ENCODE results near the gene TLR9.

TLR9 gene

GRCh38 chr3:52238193-52238760, 12.8 kb upstream of the TLR9 start:
- Histone ChIP-seq H3K27me3 (replicated peaks in 2 of 5; ENCODE audit: control insufficient read depth in 4 of 5, insufficient read depth in 5 of 5, low read length in 4 of 5) (no peaks in the 10 kb centered on the region), H3K4me3 (ENCODE audit: control insufficient read depth in 1 of 7, extremely low read depth in 1 of 7, insufficient read depth in 4 of 7, low read depth in 2 of 7, low read length in 6 of 7) (peak overlapping the region; percentile 66 to 94 (median 84)), H3K4me1 (ENCODE audit: control extremely low read depth in 1 of 4, control insufficient read depth in 4 of 4, insufficient read depth in 4 of 4, low read length in 3 of 4) (peaks cover 2 to 41% (median 35%) of the 10 kb centered on the region in 4 experiments), H3K9me3 (ENCODE audit: control extremely low read depth in 1 of 5, control insufficient read depth in 4 of 5, insufficient read depth in 2 of 5, low read depth in 1 of 5, low read length in 4 of 5) (no peaks in the 10 kb centered on the region), H3K36me3 (ENCODE audit: control insufficient read depth in 4 of 4, insufficient read depth in 4 of 4, low read length in 3 of 4) (peaks cover 0 to 23% (median 10%) of the 10 kb centered on the region in 4 experiments), H3K27ac (ENCODE audit: insufficient read depth in 1 of 2, low read depth in 1 of 2, low read length in 2 of 2, poor library complexity in 1 of 2, severe bottlenecking in 2 of 2) (peak overlapping the region in 1 of 2 experiments; percentile 83)
- ChIA-PET POLR2A (interaction anchor here (0.7 to 1.3 kb wide), 8 partner anchors 13 to 45 kb away, joined by 3 to 7 read pairs (median 4); partner anchors contain the start of genes TLR9 and WDR82), CTCF (interaction anchor here (0.8 to 15.4 kb wide), 11 partner anchors 9 to 101 kb away, joined by 3 to 161 read pairs (median 5); partner anchors contain the start of genes TLR9 and WDR82)
- WGBS (ENCODE audit: insufficient coverage): 2% methylated on average over 6 of the region's 11 CpGs
- DNase-seq: no peak

GRCh38 chr3:52237657-52238172, 12.3 kb upstream of the TLR9 start:
- DNase-seq: no peak
- Histone ChIP-seq H3K4me1 (ENCODE audit: control extremely low read depth in 1 of 4, control insufficient read depth in 4 of 4, insufficient read depth in 4 of 4, low read length in 3 of 4) (peaks cover 2 to 41% (median 35%) of the 10 kb centered on the region in 4 experiments), H3K9me3 (ENCODE audit: control extremely low read depth in 1 of 5, control insufficient read depth in 4 of 5, insufficient read depth in 2 of 5, low read depth in 1 of 5, low read length in 4 of 5) (no peaks in the 10 kb centered on the region), H3K4me3 (ENCODE audit: control insufficient read depth in 1 of 7, extremely low read depth in 1 of 7, insufficient read depth in 4 of 7, low read depth in 2 of 7, low read length in 6 of 7) (peak overlapping the region in 6 of 7 experiments; percentile 66 to 94 (median 84)), H3K27ac (ENCODE audit: insufficient read depth in 1 of 2, low read depth in 1 of 2, low read length in 2 of 2, poor library complexity in 1 of 2, severe bottlenecking in 2 of 2) (peak overlapping the region in 1 of 2 experiments; percentile 78), H3K27me3 (replicated peaks in 2 of 5; ENCODE audit: control insufficient read depth in 4 of 5, insufficient read depth in 5 of 5, low read length in 4 of 5) (no peaks in the 10 kb centered on the region), H3K36me3 (ENCODE audit: control insufficient read depth in 4 of 4, insufficient read depth in 4 of 4, low read length in 3 of 4) (peaks cover 0 to 28% (median 11%) of the 10 kb centered on the region in 4 experiments)
- 27% methylated on average over 6 of the region's 8 CpGs for WGBS (ENCODE audit: insufficient coverage)
- CTCF ChIA-PET: interaction anchor here (0.8 to 15.4 kb wide), 9 partner anchors 12 to 102 kb away, joined by 3 to 161 read pairs (median 12); partner anchors contain the start of genes TLR9 and WDR82
- POLR2A ChIA-PET: interaction anchor here (0.7 to 1.0 kb wide), 3 partner anchors 16 to 377 kb away, joined by 3 to 4 read pairs (median 3); partner anchors contain the start of gene WDR82

GRCh38 chr3:52237006-52237656, 11.7 kb upstream of the TLR9 start:
- Histone ChIP-seq H3K9me3 (ENCODE audit: control extremely low read depth in 1 of 5, control insufficient read depth in 4 of 5, insufficient read depth in 2 of 5, low read depth in 1 of 5, low read length in 4 of 5) (no peaks in the 10 kb centered on the region), H3K36me3 (ENCODE audit: control insufficient read depth in 4 of 4, insufficient read depth in 4 of 4, low read length in 3 of 4) (peaks cover 0 to 32% (median 12%) of the 10 kb centered on the region in 4 experiments), H3K27me3 (replicated peaks in 2 of 5; ENCODE audit: control insufficient read depth in 4 of 5, insufficient read depth in 5 of 5, low read length in 4 of 5) (no peaks in the 10 kb centered on the region), H3K4me3 (ENCODE audit: control insufficient read depth in 1 of 7, extremely low read depth in 1 of 7, insufficient read depth in 4 of 7, low read depth in 2 of 7, low read length in 6 of 7) (peak overlapping the region in 5 of 7 experiments; percentile 75 to 94 (median 88)), H3K4me1 (ENCODE audit: control extremely low read depth in 1 of 4, control insufficient read depth in 4 of 4, insufficient read depth in 4 of 4, low read length in 3 of 4) (peaks cover 2 to 41% (median 35%) of the 10 kb centered on the region in 4 experiments), H3K27ac (ENCODE audit: insufficient read depth in 1 of 2, low read depth in 1 of 2, low read length in 2 of 2, poor library complexity in 1 of 2, severe bottlenecking in 2 of 2) (peak overlapping the region; percentile 15 to 78)
- CTCF ChIA-PET: interaction anchor here (1.2 to 15.4 kb wide), 7 partner anchors 12 to 102 kb away, joined by 5 to 161 read pairs (median 19); partner anchors contain the start of genes TLR9 and WDR82
- no peak for DNase-seq
- WGBS (ENCODE audit: insufficient coverage): 100% methylated on average over 4 of the region's 6 CpGs
- POLR2A ChIA-PET: interaction anchor here (0.7 to 1.0 kb wide), 3 partner anchors 16 to 377 kb away, joined by 3 to 4 read pairs (median 3); partner anchors contain the start of gene WDR82

GRCh38 chr3:52236424-52236886, 11.0 kb upstream of the TLR9 start:
- Histone ChIP-seq H3K27ac (ENCODE audit: insufficient read depth in 1 of 2, low read depth in 1 of 2, low read length in 2 of 2, poor library complexity in 1 of 2, severe bottlenecking in 2 of 2) (peak overlapping the region in 1 of 2 experiments; percentile 78), H3K4me1 (ENCODE audit: control extremely low read depth in 1 of 4, control insufficient read depth in 4 of 4, insufficient read depth in 4 of 4, low read length in 3 of 4) (peaks cover 2 to 48% (median 39%) of the 10 kb centered on the region in 4 experiments), H3K36me3 (ENCODE audit: control insufficient read depth in 4 of 4, insufficient read depth in 4 of 4, low read length in 3 of 4) (peaks cover 0 to 38% (median 14%) of the 10 kb centered on the region in 4 experiments), H3K27me3 (replicated peaks in 2 of 5; ENCODE audit: control insufficient read depth in 4 of 5, insufficient read depth in 5 of 5, low read length in 4 of 5) (no peaks in the 10 kb centered on the region), H3K9me3 (ENCODE audit: control extremely low read depth in 1 of 5, control insufficient read depth in 4 of 5, insufficient read depth in 2 of 5, low read depth in 1 of 5, low read length in 4 of 5) (no peaks in the 10 kb centered on the region), H3K4me3 (ENCODE audit: control insufficient read depth in 1 of 7, extremely low read depth in 1 of 7, insufficient read depth in 4 of 7, low read depth in 2 of 7, low read length in 6 of 7) (peak overlapping the region in 1 of 7 experiments; percentile 75)
- WGBS (ENCODE audit: insufficient coverage): 100% methylated on average over 4 of the region's 5 CpGs
- DNase-seq: no peak
- ChIA-PET CTCF (interaction anchor here (0.7 to 15.4 kb wide), 8 partner anchors 10 to 103 kb away, joined by 3 to 161 read pairs (median 16); partner anchors contain the start of genes TLR9 and WDR82), POLR2A (no interaction called here)

GRCh38 chr3:52234516-52235447, 9.3 kb upstream of the TLR9 start:
- Histone ChIP-seq H3K27ac (ENCODE audit: insufficient read depth in 1 of 2, low read depth in 1 of 2, low read length in 2 of 2, poor library complexity in 1 of 2, severe bottlenecking in 2 of 2) (no peak overlapping the region), H3K36me3 (ENCODE audit: control insufficient read depth in 4 of 4, insufficient read depth in 4 of 4, low read length in 3 of 4) (peaks cover 4 to 55% (median 26%) of the 10 kb centered on the region in 4 experiments), H3K9me3 (ENCODE audit: control extremely low read depth in 1 of 5, control insufficient read depth in 4 of 5, insufficient read depth in 2 of 5, low read depth in 1 of 5, low read length in 4 of 5) (no peaks in the 10 kb centered on the region), H3K4me3 (ENCODE audit: control insufficient read depth in 1 of 7, extremely low read depth in 1 of 7, insufficient read depth in 4 of 7, low read depth in 2 of 7, low read length in 6 of 7) (no peak overlapping the region), H3K4me1 (ENCODE audit: control extremely low read depth in 1 of 4, control insufficient read depth in 4 of 4, insufficient read depth in 4 of 4, low read length in 3 of 4) (peaks cover 2 to 36% (median 31%) of the 10 kb centered on the region in 4 experiments), H3K27me3 (replicated peaks in 2 of 5; ENCODE audit: control insufficient read depth in 4 of 5, insufficient read depth in 5 of 5, low read length in 4 of 5) (no peaks in the 10 kb centered on the region)
- DNase-seq: no peak
- ChIA-PET CTCF (interaction anchor here (0.6 to 15.4 kb wide), 18 partner anchors 8 to 141 kb away, joined by 3 to 161 read pairs (median 4); partner anchors contain the start of genes TLR9 and WDR82), POLR2A (interaction anchor here (0.5 kb wide), 1 partner anchor 206 kb away, joined by 3 read pairs; no protein-coding TSS in a partner anchor)
- 88% methylated on average over 15 of the region's 15 CpGs for WGBS (ENCODE audit: insufficient coverage)

- Histone ChIP-seq H3K4me1 (ENCODE audit: control extremely low read depth in 1 of 4, control insufficient read depth in 4 of 4, insufficient read depth in 4 of 4, low read length in 3 of 4) (peaks cover 2 to 34% (median 29%) of the 10 kb centered on the region in 4 experiments), H3K27ac (ENCODE audit: insufficient read depth in 1 of 2, low read depth in 1 of 2, low read length in 2 of 2, poor library complexity in 1 of 2, severe bottlenecking in 2 of 2) (no peak overlapping the region), H3K27me3 (replicated peaks in 2 of 5; ENCODE audit: control insufficient read depth in 4 of 5, insufficient read depth in 5 of 5, low read length in 4 of 5) (no peaks in the 10 kb centered on the region), H3K36me3 (ENCODE audit: control insufficient read depth in 4 of 4, insufficient read depth in 4 of 4, low read length in 3 of 4) (peaks cover 4 to 63% (median 34%) of the 10 kb centered on the region in 4 experiments), H3K9me3 (ENCODE audit: control extremely low read depth in 1 of 5, control insufficient read depth in 4 of 5, insufficient read depth in 2 of 5, low read depth in 1 of 5, low read length in 4 of 5) (no peaks in the 10 kb centered on the region), H3K4me3 (ENCODE audit: control insufficient read depth in 1 of 7, extremely low read depth in 1 of 7, insufficient read depth in 4 of 7, low read depth in 2 of 7, low read length in 6 of 7) (no peak overlapping the region)
- CTCF ChIA-PET: interaction anchor here (0.7 to 15.4 kb wide), 11 partner anchors 9 to 142 kb away, joined by 3 to 161 read pairs (median 6); partner anchors contain the start of genes PPM1M, TLR9 and WDR82
- POLR2A ChIA-PET: no interaction called here
- no peak for DNase-seq
- 100% methylated on average over 2 of the region's 3 CpGs for WGBS (ENCODE audit: insufficient coverage)
Measured at GRCh38 chr3:52233968-52234367, 8.5 kb upstream of the TLR9 start.

All from common myeloid progenitor, CD34-positive (primary cell).